IPS DF 19.7 (cell line): Measurements from ENCODE around the gene IGLON5.
A peak's percentile ranks its signal among the peaks of the same experiment; 100 is the strongest.

Experiments
- DNase-seq: peaks from one replicate; pipeline ENCODE4 v3.0.0-alpha.2; 2013; ENCODE audit warnings: low read depth, low spot score

The IGLON5 gene

DNA sequence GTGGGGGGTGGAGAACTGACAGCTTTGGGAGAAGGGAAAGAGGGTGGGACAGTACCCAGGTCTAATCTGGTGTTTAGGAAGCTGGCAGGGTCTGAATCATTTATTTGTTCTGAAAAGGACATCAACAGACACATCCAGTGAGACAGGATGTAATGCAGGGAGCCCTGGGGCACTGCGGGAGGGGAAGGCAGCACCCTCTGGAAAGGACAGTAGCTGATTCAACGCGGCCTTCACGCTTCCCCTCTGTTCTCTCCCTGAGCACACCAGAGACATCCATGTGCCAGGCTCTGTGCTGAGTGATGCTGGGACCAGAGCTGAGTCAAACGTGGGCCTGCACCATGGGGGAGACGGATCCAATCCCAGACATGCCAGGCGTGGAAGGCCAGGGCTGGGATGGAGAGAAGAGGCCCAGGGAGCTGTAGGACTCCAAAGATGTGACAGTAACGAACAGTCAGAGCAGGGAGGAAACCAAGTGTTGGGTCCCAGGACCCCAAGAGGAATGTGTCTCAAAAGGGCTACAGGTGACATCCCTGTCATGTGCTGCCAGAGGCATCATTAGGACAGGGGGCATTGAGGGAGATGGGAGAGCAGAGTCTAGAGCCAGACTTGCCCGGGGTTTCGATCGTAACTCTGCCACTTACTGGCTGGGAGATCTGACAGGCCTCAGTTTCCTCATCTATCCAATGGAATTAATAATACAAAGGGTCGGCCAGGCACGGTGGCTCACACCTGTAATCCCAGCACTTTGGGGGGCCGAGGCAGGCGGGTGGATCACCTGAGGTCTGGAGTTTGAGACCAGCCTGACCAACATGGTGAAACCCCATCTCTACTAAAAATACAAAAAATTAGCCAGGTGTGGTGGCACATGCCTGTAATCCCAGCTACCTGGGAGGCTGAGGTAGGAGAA, 53.0 kb downstream of the IGLON5 start:
- DNase-seq: no peak

DNA sequence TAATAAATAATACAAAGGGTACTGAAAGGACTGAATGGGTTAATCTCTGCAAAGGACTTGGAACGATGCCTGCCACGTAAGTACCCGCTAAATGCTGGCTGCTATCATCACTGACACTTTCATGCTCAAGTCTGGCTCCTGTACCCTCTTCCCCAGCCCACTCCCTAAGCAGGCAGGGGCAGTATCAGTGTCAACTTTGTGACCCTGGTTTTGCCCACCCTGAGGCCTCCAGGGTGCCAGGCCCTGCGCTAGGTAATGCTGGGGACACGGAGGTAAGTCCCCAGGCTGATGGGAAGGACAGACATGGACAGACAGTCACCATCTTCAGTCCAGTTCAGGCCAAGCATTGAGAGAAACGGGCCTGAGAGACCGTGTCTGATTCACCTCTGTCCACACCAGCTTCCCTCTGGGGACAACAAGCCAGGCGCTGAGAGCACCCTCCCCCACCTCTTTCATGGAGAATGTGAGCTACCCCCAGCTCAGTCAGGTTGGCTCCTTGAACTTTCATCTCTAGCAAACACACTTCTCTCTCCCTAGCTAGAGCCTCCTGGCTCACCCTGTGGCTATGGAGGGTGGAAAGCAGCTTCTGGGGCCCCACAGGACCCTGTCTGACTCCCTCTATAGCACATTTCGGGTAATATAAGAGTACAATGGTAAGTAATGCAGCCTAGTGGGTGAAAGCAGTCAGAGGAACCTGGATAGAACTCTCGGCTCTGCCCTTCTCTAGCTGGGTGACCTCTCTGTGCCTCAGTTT, 53.9 kb downstream of the IGLON5 start:
- DNase-seq: no peak

DNA sequence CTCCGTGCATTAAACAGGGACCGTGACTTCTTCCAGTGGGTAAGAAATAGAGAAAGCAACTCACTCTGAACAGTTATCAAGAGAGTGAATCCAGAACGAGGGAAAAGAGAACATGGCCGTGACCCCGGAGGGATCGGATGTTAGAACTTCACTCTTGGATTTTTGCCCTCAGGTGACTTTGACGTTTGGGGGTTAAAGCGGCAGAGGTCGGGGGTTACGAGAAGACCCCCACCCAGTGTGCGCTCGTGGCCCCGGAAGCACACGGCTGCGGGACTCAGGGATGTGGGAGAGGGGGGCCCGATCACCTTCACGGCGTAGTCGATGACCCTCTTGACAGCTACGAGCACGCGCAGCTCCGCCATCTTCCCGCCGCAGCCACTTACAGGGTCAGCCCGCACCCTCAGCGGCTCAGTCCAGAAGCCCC, 54.5 kb downstream of the IGLON5 start, which contains the start of gene ETFB:
Gene ETFB (minus strand): TSS at position 424 of the 424 bp plus-strand sequence. CDS start 62 bp downstream, at position 362.
- DNase-seq: no peak

DNA sequence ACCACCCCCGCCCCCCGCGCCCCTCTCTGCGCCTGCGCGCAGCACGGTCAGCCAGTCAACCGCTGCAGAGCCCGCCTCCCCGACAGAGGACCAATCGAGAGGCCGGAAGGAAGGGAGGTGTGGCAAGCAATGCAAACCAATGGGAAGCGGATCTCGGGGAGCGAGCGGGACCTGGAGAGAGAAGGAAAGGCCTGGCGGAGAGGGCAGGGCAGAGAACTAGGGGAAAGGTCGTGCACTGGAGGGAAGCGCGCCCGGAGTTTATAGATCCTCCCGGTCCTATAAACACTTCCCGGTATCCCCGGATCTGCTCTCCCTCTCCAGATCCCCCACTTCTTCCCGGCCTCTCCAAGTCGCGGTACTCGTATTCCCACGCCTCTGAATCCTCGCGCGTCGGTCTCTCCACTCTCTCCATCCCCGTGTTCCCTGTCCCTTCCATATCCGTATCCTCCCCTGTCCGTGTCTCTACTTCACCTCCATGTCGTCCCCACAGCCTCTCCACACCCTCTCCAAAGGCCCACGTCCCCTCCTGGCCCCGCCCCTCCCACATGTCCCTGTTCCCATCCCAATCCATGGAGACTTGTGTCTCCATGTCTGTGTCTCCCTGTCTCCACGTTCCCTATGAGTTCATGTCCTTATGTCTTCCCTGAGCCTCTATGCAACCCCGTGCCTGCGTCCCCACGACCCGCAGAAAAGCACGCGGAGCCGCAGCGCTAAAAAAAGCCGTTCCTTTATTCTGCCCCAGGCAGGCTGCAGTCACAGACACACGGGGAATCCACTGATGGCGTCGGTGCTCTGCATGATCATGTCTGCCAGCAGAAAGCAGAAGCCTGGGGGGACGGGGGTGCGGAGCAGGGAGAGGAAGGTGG, 55.2 kb downstream of the IGLON5 start:
- DNase-seq: peak; percentile 92

DNA sequence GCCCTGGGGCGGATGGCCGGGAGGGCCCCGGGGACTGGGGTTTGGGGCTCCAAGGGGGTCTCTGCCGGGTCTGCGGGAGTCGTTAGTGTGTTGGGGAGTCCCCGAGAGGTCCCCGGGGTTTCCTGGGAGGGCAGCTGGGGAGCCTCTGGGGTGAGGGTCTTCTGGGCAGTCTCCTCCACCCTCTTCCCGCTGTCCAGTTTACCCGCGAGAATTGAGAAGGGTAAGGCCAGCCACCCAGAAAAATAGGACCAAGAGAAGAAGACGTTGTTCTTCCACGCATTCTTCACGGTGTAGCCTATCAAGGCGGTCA, 55.8 kb downstream of the IGLON5 start:
- no peak for DNase-seq

DNA sequence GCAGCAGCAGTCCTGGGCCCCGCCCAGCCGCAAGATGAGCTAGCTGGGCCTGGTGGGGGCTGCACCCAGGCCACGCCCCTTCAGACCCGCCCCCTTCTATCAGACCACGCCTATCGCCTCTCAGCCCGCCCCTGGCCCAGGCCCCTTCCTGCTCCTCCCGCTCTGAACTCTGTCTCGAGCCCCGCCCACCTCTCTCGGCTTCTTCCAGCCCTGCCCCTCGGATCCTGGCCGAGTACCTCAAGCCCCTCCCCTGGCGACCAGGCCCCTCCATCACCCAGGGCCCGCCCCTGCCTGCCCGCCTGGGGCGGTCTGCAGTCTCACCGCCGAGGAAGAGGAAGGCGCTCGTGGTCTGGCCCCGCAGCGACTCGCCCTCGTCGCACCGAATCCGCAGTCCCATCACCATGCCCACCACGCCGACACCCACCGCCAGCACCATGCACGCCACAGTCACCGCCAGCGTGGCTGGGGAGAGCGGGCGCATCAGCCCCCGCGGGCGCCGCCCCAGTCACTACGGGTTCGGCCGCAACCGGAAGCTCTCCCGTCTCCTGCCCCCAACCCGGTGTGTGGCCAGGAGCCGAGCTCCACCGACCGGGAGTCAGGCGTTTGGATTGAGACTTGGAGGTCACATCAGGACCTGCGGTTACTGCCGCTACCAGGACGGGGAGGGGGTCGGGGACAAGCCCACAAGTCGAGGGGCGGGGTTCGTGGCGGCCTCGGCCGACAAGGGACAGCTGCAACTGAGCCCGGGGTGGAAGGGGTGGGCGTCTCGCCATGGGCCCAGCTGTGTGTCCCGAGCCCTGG, 56.3 kb downstream of the IGLON5 start:
- peak; percentile 80 for DNase-seq

DNA sequence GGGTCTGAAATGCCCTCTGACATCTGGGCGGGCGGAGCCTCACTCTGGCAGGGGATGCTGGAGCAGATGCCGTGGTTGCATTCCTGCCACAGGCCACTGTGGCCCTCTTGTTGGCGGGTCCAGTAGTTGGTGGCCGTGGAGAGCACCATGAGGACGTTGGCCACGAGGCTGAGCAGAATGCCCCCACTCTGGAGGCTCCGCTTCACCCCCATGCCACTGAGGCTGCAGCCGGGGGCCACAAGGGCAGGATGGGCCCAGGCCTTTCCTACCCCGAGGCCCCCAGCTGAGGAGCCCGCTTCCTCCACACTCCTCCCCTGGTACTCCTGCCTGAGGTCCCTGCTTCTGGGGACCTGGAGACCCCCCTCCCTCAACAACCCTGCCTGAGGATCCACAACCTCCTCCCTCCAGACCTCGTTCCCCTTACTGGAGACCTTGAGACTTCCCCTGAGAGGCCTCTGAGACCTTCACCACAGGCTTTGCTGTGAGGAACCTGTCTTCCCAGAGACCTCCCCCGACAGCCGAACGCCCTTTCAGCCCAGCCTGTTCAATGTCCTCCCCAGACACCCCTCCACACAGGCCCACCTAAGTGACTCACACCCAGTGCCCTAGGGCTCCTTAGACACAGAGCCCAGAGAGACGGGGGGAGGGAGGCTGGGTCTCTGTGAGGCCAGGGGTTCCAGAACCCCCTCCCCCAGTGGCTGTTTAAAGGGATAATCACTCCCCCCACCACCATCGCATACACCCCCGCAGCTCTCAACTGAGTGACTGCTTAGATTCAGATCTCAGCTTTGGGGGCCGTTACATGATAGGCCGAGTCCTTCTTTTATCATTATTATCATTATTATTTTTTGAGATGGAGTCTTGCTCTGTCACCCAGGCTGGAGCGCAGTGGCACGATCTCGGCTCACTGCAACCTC, 57.2 kb downstream of the IGLON5 start, which contains the start of gene CLDND2:
Gene CLDND2 (minus strand): TSS at position 638 of the 917 bp plus-strand sequence. CDS start 426 bp downstream, at position 212.
- no peak for DNase-seq

DNA sequence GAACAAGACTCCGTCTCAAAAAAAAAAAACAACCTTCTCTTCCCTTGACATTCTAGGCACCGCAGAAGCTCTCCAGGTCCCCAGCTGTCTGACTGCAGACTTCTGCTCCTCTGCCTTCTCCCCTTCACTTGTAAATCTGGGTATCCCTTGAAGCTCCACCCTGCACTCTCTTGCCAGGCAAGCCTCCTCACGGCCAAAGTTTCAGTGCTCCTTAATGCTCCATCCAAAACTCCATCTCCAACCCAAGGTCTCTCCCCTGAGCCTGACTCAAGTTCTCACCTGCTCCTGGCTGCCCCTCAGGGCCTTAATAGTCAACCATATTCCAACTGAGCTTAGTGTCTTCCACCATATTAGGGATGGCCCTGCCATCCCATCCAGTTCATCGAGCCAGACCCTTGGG, 58.8 kb downstream of the IGLON5 start:
- DNase-seq: no peak

DNA sequence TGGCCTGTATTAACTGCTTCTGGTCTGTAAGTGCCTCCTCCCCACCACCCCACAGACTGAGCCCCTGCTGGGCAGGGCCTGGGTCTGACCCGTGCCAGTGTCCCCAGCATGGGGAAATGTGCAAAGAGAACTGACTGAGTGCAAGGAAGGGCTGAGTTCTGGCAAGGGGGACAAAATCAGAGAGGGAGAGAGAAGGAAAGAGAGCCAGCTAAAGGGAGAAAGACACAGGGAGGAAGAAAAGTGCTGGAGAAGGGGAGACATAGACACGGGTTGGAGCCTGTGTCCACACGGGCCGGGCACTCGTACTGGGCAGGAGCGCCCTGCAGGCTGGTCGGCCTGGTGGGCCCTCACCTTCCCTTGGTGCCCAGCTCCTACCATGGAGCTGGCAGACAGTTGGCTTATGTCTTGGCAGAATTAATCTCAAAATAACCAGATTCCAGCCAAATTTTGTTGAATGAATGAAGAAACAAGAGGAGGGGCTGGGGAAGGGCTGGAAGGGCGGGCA, 59.8 kb downstream of the IGLON5 start:
- DNase-seq: no peak

DNA sequence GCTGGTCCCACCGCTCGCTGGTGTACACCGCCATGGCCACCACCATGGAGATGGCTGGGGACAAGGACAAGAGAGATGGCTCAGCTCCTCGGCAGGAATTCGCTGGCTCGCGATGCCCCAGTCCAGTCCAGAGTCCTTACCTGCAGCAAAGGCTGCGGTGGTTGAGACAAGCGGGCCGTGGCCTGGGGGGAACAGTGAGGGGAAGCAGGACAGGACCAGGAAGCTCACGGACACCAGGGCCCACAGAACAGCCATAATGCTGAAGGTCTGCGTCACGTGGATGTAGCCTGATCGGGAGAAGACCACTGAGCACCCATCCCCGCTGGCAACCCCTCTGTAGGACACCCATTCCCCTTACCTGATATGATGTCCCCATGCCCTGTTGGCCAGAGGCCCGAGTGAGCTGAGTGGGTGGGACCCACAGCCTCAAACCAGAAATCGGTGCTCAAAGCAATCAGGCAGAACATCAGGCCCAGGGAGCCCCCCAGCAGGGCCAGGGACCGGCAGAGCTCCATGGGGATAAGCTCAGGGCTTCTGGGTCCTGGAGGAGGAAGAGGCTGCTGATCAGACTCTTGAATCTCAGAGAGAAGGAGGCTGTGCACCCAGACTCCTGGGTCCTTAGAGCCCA, 60.7 kb downstream of the IGLON5 start:
- no peak for DNase-seq

DNA sequence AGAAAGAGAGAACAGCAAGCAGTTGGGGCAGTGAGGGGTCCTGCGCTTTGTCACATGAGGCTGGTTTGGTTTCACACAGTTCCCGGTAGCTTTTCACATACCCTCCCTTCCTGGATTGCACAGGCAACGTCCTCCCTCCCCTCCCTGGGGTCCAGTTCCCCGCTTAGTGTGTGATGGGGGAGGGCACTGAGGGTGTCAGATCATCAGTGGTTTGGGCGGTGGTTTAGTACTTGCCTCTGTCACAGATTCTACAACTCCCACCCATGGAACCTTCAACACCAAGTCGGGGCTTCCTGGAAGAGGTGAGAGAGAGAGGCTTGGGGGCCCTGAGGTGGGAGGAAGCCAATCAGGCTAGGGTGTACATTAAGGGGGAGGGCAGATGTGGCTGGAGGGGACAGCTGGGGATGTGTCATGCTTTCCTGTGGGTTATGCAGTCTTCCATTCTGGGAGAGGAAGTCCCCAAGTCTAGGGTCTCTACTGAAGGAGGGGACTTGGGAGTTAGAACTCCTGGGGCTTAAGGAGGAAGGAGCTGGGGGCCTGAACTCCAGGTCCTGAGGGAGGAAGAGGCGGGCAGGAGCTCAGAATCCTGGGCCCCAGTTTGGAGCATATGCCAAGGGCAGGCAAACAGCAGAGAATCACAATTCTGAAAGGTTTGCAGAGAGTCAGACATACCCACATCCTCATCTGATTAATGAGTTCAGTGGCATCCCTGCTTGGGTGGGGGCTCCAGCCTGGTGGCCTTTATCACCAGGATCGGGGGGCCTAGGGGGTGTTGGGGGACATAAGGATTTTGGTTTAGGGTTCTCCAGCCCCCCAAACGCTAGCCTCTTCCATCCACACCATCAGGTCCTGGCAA, 61.4 kb downstream of the IGLON5 start, which contains the start of gene NKG7:
Gene NKG7 (minus strand): TSS at position 6 of the 856 bp plus-strand sequence. CDS start 119 bp downstream, outside the sequence.
- DNase-seq: no peak

DNA sequence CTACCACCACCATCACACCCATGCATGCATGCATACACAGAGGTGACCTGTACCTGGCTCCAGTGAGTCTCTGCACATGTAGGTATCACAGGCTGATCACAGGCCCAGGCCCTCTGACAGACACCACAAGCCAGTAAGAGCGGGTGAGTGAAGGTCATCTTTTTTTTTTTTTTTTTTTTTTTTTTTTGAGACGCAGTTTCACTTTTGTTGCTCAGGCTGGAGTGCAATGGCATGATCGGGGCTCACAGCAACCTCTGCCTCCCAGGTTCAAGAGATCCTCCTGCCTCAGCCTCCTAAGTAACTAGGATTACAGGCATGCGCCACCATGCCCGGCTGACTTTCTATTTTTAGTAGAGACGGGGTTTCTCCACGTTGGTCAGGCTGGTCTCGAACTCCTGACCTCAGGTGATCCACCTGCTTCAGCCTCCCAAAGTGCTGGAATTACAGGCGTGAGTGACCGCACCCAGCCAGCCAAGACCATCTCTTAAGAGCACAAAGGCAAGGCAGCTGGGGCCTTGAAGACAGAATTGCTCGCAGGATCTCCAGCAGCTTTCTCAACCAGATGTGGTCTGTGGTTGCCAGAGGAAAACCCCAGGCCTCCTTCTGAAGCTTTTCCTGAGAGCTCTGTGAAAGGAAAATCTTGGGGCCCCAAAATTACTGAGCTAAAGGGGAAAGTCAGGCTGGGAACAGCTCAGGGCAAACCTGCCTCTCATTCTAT, 64.2 kb downstream of the IGLON5 start:
- no peak for DNase-seq

DNA sequence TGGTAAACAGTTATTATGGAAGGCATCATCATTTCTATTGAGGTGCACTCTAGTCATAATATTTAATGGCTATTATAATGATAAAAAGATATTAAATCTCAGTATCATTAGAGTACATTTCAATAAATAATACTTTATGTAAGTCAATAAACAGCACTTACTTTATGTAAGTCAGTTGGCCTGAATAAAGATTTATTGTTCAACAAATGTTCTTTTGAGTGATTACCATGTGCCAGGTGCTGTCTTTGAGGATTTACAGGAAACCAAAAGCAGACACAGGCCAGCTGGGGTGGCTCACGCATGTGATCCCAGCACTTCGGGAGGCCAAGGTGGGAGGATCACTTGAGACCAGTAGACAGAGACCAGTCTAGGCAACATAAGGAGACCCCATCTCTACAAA, 66.0 kb downstream of the IGLON5 start:
- DNase-seq: no peak

DNA sequence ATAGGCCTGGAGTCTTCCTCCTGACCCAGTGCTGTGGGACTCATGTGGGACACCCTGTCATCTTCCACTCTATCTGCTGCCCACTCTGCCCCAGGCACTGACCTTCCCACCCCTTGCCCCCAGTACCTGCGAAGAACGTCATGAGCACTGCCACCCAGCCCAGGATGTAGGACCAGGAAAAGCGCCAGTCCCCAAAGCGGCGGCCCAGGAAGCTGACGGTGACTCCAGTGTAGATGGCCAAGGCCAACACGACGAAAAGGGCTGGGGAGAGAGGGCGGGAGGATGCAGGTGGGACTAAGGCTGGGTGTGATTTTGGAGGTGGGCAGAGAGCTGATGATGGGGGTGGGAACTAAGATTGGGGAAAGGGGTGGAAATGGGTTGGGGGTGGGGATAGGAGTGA, 68.9 kb downstream of the IGLON5 start:
- DNase-seq: no peak
